Measurements from ENCODE around the gene SOD2. TPM values are rescaled to one million over a fixed set of nuclear protein-coding genes. Genes with fewer than 3 reads are reported as not detected.
"Not testable (repeated sequence)": the region's sequence is repeated elsewhere in the genome, so short reads cannot be mapped to it uniquely, and the experiment has no call there.

The SOD2 gene
- total and polyA plus RNA-seq, 7 donors = 171 to 1,498 (median 247) TPM

DNA sequence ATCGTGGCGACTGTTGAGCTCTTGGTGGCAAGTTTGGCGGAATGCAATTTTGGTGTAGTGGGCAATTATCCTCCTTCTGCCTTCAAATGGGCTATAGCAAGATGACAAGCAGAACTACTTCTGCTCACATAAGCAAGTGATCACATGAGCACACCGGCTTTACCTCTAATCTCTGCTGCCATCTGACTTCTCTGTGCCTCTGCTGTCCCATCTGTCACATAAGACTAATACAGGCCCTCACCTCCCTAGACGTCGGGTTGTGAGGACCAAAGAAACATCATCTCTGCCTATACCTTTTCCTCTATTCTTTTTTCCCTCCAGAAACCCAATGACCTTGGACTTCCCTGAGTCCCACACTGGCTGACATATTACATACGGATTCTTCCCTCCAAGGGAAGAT lies 20.9 kb upstream of the SOD2 start:
- TF ChIP-seq EP300 (IDR thresholded peaks at IDR 0.05) = no peak
- no peak for TF ChIP-seq POLR2A (IDR thresholded peaks at IDR 0.05)
- TF ChIP-seq CTCF (IDR thresholded peaks at IDR 0.05) = no peak
- no peak for TF ChIP-seq POLR2AphosphoS5 (IDR thresholded peaks at IDR 0.05)
- no peaks in the 10 kb centered on the region for H3K27me3 ChIP-seq
- H3K36me3 ChIP-seq = no peaks in the 10 kb centered on the region
- peaks cover 0 to 34% (median 32%) of the 10 kb centered on the region in 4 donors for H3K4me1 ChIP-seq
- no peak for DNase-seq
- no peak overlapping the region for H3K27ac ChIP-seq
- 71 to 89% methylated on average over 7 of the region's 7 CpGs for WGBS, 2 donors
- intact Hi-C loops (cut with DNase I) = no loop called here
- H3K9me3 ChIP-seq = no peaks in the 10 kb centered on the region
- H3K4me3 ChIP-seq = no peak overlapping the region

GRCh38 chr6:159712389-159712788 lies 19.3 kb upstream of the SOD2 start:
- DNase-seq; H3K27ac ChIP-seq; H3K27me3 ChIP-seq; H3K4me3 ChIP-seq; intact Hi-C loops (cut with DNase I); H3K36me3 ChIP-seq; H3K9me3 ChIP-seq: not testable (repeated sequence)
- peaks cover 0 to 29% (median 27%) of the 10 kb centered on the region in 4 donors for H3K4me1 ChIP-seq
- WGBS, 2 donors = 90 to 93% methylated on average over 3 of the region's 3 CpGs

- DNase-seq; H3K27me3 ChIP-seq; intact Hi-C loops (cut with DNase I); H3K4me3 ChIP-seq; H3K9me3 ChIP-seq; H3K27ac ChIP-seq; H3K36me3 ChIP-seq: not testable (repeated sequence)
- peaks cover 0 to 11% (median 10%) of the 10 kb centered on the region in 4 donors for H3K4me1 ChIP-seq
- WGBS, 2 donors = 80 to 81% methylated on average over 4 of the region's 4 CpGs
Observed at GRCh38 chr6:159710603-159711002, 17.6 kb upstream of the SOD2 start.

DNA sequence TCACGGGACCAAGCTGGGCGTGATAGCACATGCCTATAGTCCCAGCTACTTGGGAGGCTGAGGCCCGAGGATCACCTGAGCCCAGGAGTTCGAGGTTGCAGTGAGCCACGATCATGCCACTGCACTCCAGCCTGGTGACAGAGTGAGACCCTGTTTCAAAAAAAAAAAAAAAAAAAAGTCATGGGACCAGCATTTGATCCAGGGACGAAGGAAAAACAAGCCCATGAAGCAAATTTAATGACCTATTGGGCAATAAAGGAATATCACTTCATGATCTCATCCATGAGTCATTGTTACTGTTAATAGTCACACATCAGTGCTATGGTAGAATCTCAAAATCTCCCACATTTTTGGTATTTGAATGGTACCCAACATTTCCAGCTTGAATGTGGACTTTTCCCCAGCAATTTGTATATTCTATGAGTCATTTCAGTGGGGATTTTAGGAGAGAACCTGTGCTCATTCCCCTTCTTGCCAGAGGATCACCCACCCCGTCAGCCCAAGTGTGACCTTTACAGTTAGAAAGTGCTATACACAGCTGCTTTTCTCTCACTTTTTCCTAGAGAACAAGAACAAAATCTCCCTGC lies 8.5 kb upstream of the SOD2 start:
- TF ChIP-seq CTCF (IDR thresholded peaks at IDR 0.05) = no peak
- TF ChIP-seq POLR2A (IDR thresholded peaks at IDR 0.05) = no peak
- TF ChIP-seq EP300 (IDR thresholded peaks at IDR 0.05) = peak in 2 of 4 donors; percentile 65 to 86
- peak; percentile 47 to 88 (median 70) for TF ChIP-seq POLR2AphosphoS5 (IDR thresholded peaks at IDR 0.05)
- Histone ChIP-seq H3K4me3 (no peak overlapping the region), H3K27me3 (no peaks in the 10 kb centered on the region), H3K36me3 (no peaks in the 10 kb centered on the region), H3K4me1 (peaks cover 0 to 15% (median 15%) of the 10 kb centered on the region in 4 donors), H3K27ac (peak overlapping the region; percentile 61 to 79 (median 77)), H3K9me3 (no peaks in the 10 kb centered on the region)
- 69 to 77% methylated on average over 7 of the region's 7 CpGs for WGBS, 2 donors
- DNase-seq = peak; percentile 80
- intact Hi-C loops (cut with DNase I) = loop anchor here (2.0 kb wide), 1 partner anchor 15 kb away; no protein-coding TSS in a partner anchor

DNA sequence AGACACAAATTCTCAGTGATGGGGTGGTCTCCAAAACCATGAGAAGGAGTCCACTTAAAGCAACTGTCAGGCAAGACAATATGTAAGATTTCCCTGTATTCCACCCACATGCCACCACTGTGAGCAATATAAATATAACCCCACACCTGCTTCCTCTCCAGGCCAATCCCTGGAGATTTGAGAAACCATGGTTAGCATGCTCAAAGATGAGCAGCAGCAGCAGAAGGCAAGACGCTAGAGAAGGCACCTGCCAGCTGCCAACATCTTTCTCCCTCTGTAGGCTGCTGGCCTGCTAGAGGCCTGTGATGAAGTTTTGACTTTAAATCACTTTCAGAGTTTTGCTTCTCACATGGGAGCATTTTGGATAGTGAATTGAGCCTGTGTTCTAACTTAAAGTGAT lies 7.9 kb upstream of the SOD2 start:
- TF ChIP-seq CTCF (IDR thresholded peaks at IDR 0.05) (no peak), POLR2A (IDR thresholded peaks at IDR 0.05) (no peak), POLR2AphosphoS5 (IDR thresholded peaks at IDR 0.05) (no peak), EP300 (IDR thresholded peaks at IDR 0.05) (no peak)
- Histone ChIP-seq H3K27me3 (no peaks in the 10 kb centered on the region), H3K27ac (peak overlapping the region; percentile 61 to 79 (median 77)), H3K36me3 (no peaks in the 10 kb centered on the region), H3K4me3 (no peak overlapping the region), H3K9me3 (no peaks in the 10 kb centered on the region), H3K4me1 (peaks cover 0 to 15% (median 15%) of the 10 kb centered on the region in 4 donors)
- no peak for DNase-seq
- intact Hi-C loops (cut with DNase I) = loop anchor here (2.0 kb wide), 1 partner anchor 16 kb away; no protein-coding TSS in a partner anchor
- whole genome bisulfite sequencing, 2 donors = 7 to 27% methylated on average over 1 of the region's 1 CpG

DNA sequence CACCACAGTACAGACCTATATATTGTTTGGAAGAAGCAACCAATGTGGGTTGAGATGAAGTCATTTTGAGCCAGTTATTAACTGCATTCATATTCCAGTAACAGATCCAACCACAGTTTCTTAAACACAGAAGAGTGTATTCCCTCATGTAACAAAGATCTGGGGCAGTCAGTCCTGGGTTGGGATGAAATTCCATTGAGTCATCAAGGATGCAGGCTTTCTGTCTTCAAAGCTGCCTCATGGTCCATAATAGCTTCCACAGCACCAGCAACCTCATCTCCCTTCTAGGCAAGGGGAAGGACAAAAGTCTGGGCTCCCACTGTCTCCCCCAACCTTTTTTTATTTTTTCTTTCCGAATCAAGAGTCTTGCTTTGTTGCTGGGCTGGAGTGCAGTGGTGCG lies 2.9 kb upstream of the SOD2 start:
- Histone ChIP-seq H3K4me1 (peaks cover 0 to 36% (median 26%) of the 10 kb centered on the region in 4 donors), H3K4me3 (no peak overlapping the region), H3K36me3 (no peaks in the 10 kb centered on the region), H3K9me3 (no peaks in the 10 kb centered on the region), H3K27ac (no peak overlapping the region), H3K27me3 (no peaks in the 10 kb centered on the region)
- no peak for DNase-seq
- TF ChIP-seq POLR2AphosphoS5 (IDR thresholded peaks at IDR 0.05) (no peak), POLR2A (IDR thresholded peaks at IDR 0.05) (no peak), CTCF (IDR thresholded peaks at IDR 0.05) (no peak), EP300 (IDR thresholded peaks at IDR 0.05) (no peak)
- intact Hi-C loops (cut with DNase I) = no loop called here
- 93 to 100% methylated on average over 2 of the region's 2 CpGs for WGBS, 2 donors
